Measurements from ENCODE around the gene MAFF. TPM values are rescaled to one million over a fixed set of nuclear protein-coding genes. Genes with fewer than 3 reads are reported as not detected.

Gene MAFF
- total RNA-seq, 1 donor from 2014 or later = 1.8 TPM

- no peak for TF ChIP-seq CTCF (IDR thresholded peaks at IDR 0.05; ENCODE audit: partially characterized antibody, unreplicated experiment)
- H3K4me3 Mint-ChIP-seq (ENCODE audit: unreplicated experiment) = no peak overlapping the region
- DNase-seq = no peak
- peaks cover 14% of the 10 kb centered on the region for H3K4me1 Mint-ChIP-seq (ENCODE audit: low read depth, unreplicated experiment)
- H3K36me3 Mint-ChIP-seq (ENCODE audit: unreplicated experiment) = peaks cover 3% of the 10 kb centered on the region
- peaks cover 2% of the 10 kb centered on the region for H3K9me3 Mint-ChIP-seq (ENCODE audit: unreplicated experiment)
- no peak overlapping the region for H3K27ac Mint-ChIP-seq (ENCODE audit: unreplicated experiment)
- no peaks in the 10 kb centered on the region for H3K27me3 Mint-ChIP-seq (ENCODE audit: unreplicated experiment)
Observed at GRCh38 chr22:38255697-38256096, 53.9 kb downstream of the MAFF start.

DNA sequence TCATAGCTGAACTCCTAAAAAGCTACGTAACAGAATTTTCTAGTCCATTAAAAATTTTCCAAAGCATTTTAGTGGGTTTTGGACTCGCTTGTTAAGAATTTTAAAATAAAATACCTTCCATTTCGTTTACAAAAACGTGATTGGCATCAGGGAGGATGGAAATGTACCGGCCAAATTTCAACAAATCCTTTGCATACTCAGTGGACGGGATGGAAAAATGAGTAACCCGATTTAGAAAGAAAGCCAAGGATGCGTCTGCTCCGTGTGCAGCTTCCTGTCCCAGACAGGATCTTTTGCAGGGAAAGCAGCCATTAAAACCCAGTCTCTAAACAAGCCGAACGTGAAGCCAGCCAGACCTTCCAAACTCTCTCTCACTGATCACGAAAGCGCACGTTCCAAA, 55.4 kb downstream of the MAFF start:
- Mint-ChIP-seq H3K4me1 (ENCODE audit: low read depth, unreplicated experiment) (peaks cover 27% of the 10 kb centered on the region), H3K36me3 (ENCODE audit: unreplicated experiment) (peaks cover 4% of the 10 kb centered on the region), H3K4me3 (ENCODE audit: unreplicated experiment) (no peak overlapping the region), H3K27ac (ENCODE audit: unreplicated experiment) (no peak overlapping the region), H3K27me3 (ENCODE audit: unreplicated experiment) (no peaks in the 10 kb centered on the region), H3K9me3 (ENCODE audit: unreplicated experiment) (peaks cover 4% of the 10 kb centered on the region)
- TF ChIP-seq CTCF (IDR thresholded peaks at IDR 0.05; ENCODE audit: partially characterized antibody, unreplicated experiment) = no peak
- no peak for DNase-seq

- Mint-ChIP-seq H3K27ac (ENCODE audit: unreplicated experiment) (peak overlapping the region; percentile 26), H3K9me3 (ENCODE audit: unreplicated experiment) (peaks cover 4% of the 10 kb centered on the region), H3K36me3 (ENCODE audit: unreplicated experiment) (peaks cover 4% of the 10 kb centered on the region), H3K27me3 (ENCODE audit: unreplicated experiment) (no peaks in the 10 kb centered on the region), H3K4me3 (ENCODE audit: unreplicated experiment) (no peak overlapping the region), H3K4me1 (ENCODE audit: low read depth, unreplicated experiment) (peaks cover 27% of the 10 kb centered on the region)
- DNase-seq = no peak
- no peak for TF ChIP-seq CTCF (IDR thresholded peaks at IDR 0.05; ENCODE audit: partially characterized antibody, unreplicated experiment)
Observed at GRCh38 chr22:38257650-38258250, 56.0 kb downstream of the MAFF start.

DNA sequence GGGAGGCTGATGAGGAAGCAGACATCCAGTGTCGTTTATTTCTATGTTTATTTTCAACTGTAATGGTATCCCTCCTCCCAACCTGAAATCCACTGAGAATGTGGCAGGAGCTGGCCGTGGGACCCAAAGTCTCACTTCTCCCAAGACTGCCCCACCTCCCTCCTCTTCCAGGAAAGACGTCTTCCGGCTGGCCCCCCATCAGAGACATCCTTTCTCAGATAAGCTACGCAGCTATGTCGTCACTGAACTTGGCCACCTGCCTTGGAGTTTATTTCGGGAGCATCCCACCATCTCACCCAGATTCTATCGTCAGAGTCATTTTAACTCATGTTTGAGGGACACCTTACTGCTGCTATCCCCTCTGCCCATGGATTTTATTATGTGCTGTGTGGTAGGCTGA, 57.1 kb downstream of the MAFF start:
- H3K9me3 Mint-ChIP-seq (ENCODE audit: unreplicated experiment) = peaks cover 4% of the 10 kb centered on the region
- no peak for TF ChIP-seq CTCF (IDR thresholded peaks at IDR 0.05; ENCODE audit: partially characterized antibody, unreplicated experiment)
- H3K4me1 Mint-ChIP-seq (ENCODE audit: low read depth, unreplicated experiment) = peaks cover 27% of the 10 kb centered on the region
- H3K36me3 Mint-ChIP-seq (ENCODE audit: unreplicated experiment) = peaks cover 9% of the 10 kb centered on the region
- peak overlapping the region; percentile 85 for H3K27ac Mint-ChIP-seq (ENCODE audit: unreplicated experiment)
- no peak for DNase-seq
- peak overlapping the region; percentile 41 for H3K4me3 Mint-ChIP-seq (ENCODE audit: unreplicated experiment)
- no peaks in the 10 kb centered on the region for H3K27me3 Mint-ChIP-seq (ENCODE audit: unreplicated experiment)

- H3K36me3 Mint-ChIP-seq (ENCODE audit: unreplicated experiment) = peaks cover 9% of the 10 kb centered on the region
- TF ChIP-seq CTCF (IDR thresholded peaks at IDR 0.05; ENCODE audit: partially characterized antibody, unreplicated experiment) = no peak
- H3K4me3 Mint-ChIP-seq (ENCODE audit: unreplicated experiment) = peak overlapping the region; percentile 41
- H3K27me3 Mint-ChIP-seq (ENCODE audit: unreplicated experiment) = no peaks in the 10 kb centered on the region
- DNase-seq = peak; percentile 55
- H3K4me1 Mint-ChIP-seq (ENCODE audit: low read depth, unreplicated experiment) = peaks cover 27% of the 10 kb centered on the region
- H3K9me3 Mint-ChIP-seq (ENCODE audit: unreplicated experiment) = peaks cover 4% of the 10 kb centered on the region
- H3K27ac Mint-ChIP-seq (ENCODE audit: unreplicated experiment) = peak overlapping the region; percentile 85
Observed at GRCh38 chr22:38259370-38259769, 57.6 kb downstream of the MAFF start.

Data from glutamatergic neuron (in vitro differentiated cells).